ENCODE measurements around the gene C5orf58.

- TF ChIP-seq, protein P1, sequence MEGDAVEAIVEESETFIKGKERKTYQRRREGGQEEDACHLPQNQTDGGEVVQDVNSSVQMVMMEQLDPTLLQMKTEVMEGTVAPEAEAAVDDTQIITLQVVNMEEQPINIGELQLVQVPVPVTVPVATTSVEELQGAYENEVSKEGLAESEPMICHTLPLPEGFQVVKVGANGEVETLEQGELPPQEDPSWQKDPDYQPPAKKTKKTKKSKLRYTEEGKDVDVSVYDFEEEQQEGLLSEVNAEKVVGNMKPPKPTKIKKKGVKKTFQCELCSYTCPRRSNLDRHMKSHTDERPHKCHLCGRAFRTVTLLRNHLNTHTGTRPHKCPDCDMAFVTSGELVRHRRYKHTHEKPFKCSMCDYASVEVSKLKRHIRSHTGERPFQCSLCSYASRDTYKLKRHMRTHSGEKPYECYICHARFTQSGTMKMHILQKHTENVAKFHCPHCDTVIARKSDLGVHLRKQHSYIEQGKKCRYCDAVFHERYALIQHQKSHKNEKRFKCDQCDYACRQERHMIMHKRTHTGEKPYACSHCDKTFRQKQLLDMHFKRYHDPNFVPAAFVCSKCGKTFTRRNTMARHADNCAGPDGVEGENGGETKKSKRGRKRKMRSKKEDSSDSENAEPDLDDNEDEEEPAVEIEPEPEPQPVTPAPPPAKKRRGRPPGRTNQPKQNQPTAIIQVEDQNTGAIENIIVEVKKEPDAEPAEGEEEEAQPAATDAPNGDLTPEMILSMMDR (IDR thresholded peaks at IDR 0.05), result no peak
- TF ChIP-seq EZH2phosphoT487 (IDR thresholded peaks at IDR 0.05), result no peak
These were observed 31.9 kb upstream of the C5orf58 start for GRCh38 chr5:170200876-170201275.

All from neural progenitor cell (in vitro differentiated cells).